Stimulated activated CD4-positive, alpha-beta T cell treated with anti-CD3 and anti-CD28 coated beads, Interleukin-1b, Interleukin-23, amount 100 ng/mL, for 1 hour (primary cell): ENCODE results near the gene CBARP.

ENCODE experiments used
- DNase-seq, 2 donors: peaks; one replicate each; pipeline ENCODE4 v3.0.0-alpha.2; 2020; ENCODE audit warnings: low read depth in 2 of 2

Gene CBARP

DNA sequence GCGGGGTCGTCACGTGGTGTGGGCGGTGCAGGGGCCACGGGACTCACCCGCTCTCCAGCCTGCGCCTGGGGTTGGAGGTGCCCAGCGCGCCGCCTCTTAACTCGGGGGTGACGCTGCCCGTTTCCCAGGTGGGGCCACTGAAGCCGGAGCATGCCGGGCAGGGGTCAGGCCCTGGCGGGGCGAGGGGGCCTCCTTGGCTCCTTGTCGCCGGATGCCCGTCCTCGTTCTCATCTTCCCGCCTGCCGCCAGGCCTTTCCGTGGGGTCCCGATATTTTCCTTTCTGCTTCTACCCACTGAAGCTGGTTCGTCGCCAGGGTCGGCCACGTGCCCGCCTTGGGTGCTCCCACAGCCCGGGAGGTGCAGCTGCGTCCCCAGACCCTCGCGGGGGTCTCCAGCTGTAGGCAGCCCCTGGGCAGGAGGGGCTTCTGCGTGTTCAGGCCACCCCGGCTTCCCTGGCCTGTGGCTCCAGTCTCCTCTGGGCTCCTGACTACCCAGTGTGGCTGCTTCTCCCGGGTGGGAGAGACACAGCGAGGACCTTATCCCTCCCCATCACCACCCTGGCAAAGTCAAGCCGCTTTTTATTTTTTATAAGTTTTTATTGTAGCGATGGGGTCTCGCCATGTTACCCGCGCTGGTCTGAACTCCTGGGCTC is 38.3 kb upstream of the CBARP start:
- no peak for DNase-seq

DNA sequence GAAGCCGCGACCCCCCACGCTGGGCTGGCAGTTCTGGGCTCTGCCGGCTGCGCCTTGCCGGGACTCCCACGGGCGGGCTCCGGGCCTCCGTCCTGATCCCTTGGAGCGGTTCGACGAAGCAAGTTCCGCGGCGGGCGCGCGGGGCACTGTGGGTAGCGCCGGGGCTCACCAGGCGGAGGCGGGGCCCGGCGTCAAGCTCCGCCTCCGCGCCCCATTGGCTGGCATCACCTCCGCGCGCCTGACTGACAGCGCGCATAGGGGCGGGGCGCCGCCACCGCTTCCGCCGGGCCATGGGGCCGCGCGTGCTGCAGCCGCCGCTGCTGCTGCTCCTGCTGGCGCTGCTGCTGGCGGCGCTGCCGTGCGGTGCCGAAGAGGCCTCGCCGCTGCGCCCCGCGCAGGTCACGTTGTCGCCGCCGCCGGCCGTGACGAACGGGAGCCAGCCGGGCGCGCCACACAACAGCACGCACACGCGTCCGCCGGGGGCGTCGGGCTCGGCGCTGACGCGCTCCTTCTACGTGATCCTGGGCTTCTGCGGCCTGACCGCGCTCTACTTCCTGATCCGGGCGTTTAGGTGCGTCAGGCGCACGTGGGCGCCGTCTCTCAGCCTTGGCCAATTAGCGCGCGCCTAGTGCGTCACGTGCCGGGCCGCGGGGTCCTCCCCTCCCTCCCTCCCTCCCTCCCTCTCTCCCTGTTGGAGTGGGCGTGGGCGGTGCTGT is 37.6 kb upstream of the CBARP start, which contains the start of gene FAM174C:
FAM174C (plus strand) TSS at position 271 of the 716 bp plus-strand sequence; CDS start at position 291, 20 bp downstream.
- DNase-seq: peak; percentile 87

DNA sequence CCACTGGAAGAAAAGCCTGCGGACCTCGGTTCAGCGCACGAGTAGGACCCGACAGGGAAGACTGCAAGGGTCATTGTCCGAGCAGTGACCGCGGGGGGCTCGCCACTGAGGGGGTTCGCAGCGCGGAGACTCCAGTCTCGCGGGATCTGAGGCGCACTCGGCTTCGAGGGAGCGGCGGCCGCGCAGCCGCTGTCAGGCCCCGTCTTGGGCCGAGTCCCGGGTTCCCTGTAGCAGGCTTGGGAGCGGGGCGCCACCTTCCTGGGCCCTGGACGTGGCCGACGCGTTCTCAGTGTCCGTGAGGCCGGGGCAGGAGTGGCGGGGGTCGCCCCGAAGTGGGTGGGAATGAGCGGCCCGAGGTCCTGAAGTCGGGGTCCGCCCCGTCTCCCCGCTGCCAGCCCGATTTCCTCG is 37.1 kb upstream of the CBARP start:
- DNase-seq: no peak

DNA sequence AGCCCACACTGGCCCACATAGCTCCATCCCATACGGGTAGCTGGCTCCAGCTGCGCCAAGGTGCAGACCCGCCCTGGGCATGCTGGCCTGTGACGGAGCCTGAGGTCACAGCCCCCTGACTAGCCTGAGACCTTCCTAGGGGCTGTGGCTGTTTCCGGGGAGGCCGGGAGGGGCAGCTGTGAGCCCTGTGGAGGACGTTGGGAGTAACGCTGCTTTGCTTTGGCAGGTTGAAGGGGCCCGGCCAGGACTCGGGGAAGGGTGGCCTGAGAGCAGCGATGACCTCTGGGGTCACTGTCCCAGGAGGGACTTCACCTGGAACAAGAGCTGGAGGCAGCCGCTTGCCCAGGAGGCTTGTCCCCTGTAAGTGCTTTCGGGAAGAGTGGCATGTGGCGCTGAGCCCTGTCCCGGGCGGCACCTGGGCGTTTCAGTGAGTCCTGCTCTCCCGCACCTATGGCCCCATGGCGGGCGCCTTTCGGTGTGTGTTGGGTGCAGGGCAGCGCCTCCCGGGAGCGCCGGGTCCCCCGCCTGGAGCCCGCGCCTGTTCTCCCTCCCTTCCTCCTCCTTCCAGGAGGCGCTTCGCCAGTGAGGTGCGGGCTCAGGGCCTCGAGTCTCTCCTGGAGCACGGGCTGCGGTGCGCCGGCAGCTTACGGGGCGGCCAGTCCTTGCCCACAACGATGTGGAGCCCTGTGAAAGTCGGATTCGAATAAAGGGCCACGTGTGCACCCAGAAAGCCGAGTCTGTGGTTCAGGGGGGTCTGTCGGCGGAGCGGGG is 36.5 kb upstream of the CBARP start:
- DNase-seq: no peak

DNA sequence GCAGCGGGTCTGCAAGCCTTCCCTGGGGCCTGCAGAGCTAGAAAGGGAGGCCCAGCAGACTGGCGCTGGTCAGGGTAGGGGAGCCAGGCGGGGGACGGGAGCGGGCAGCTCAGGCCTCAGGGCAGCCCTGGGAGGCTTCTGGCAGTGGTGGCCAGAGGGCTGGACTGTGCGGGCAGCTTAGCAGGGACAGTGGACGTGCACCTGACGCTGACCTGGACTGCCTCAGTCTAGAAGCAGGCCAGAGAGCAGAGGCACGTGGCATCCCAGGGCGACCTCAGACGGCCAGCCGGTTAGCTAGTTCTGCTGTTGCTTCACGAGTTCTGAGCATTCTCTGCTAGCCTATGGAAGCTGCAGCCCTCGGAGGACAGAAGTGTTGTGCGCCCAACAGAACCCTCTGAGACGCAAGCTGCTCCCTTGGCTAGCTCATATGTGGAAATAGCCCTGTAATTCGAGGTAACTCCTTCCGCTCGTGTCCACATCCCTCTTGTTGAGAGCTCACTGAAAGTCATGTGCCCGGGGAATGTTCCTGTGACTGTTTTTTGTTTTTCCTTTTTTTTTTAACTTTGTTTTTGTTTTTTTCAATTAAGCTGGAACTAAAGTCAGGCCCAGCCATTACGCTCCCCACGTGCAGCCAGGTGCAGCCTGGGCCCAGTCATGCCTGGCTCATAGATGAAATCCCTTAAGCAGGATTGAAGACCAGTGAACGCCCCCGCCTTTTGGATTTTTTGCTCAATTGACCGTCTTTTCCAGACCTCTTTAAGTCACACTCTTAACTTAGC is 35.6 kb upstream of the CBARP start:
- no peak for DNase-seq

DNA sequence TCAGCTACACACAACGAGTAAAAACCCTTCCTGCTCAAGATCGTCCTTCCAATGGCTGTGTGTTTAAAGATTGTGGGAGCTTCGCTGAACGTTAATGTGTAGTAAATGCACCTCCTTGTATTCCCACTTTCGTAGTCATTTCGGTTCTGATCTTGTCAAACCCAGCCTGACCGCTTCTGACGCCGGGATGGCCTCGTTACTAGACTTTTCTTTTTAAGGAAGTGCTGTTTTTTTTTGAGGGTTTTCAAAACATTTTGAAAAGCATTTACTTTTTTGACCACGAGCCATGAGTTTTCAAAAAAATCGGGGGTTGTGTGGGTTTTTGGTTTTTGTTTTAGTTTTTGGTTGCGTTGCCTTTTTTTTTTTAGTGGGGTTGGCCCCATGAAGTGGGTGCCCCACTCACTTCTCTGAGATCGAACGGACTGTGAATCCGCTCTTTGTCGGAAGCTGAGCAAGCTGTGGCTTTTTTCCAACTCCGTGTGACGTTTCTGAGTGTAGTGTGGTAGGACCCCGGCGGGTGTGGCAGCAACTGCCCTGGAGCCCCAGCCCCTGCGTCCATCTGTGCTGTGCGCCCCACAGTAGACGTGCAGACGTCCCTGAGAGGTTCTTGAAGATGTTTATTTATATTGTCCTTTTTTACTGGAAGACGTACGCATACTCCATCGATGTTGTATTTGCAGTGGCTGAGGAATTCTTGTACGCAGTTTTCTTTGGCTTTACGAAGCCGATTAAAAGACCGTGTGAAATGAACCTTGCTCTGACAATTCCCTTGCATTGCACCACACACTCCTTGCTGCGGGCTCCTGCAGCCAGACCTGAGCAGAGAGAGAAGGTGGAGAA is 34.8 kb upstream of the CBARP start:
- no peak for DNase-seq

DNA sequence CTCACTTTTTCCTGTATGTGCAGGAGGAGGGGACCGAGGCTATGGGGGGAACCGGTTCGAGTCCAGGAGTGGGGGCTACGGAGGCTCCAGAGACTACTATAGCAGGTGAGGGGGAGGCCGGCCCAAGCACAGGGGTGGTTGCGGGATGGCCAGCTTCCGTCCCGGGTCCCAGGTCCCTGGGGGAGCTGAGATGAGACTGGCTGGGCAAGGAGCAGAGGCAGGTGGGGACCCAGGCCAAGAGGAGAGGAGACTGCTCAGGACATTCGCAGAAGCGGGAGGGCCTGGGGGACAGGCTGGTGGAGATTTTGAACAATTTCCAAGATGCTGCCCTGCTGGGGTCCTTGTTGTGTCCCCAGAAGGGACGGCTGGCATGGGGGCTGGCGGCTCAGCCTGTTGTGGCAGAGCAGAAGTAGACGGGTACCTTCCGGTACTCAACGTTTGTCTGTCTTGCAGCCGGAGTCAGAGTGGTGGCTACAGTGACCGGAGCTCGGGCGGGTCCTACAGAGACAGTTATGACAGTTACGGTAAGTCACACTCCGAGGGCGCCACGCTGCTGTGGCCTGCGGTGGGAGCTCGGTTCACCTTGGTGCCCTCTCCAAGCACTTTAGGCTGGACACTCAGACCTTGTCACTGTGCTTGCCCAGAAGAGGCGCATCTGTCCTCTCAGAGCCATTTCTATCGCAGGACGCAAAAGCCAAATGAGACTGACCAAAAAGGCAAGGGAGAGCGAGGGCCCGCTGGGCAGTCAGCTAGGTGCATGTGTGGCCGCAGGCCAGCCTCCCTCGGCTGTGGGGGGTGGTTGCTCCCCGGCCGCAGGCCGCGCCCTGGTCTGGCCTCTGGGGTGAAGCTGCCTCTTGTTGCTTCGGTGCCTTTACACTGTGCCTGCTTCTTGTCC is 34.0 kb upstream of the CBARP start:
- DNase-seq: no peak

DNA sequence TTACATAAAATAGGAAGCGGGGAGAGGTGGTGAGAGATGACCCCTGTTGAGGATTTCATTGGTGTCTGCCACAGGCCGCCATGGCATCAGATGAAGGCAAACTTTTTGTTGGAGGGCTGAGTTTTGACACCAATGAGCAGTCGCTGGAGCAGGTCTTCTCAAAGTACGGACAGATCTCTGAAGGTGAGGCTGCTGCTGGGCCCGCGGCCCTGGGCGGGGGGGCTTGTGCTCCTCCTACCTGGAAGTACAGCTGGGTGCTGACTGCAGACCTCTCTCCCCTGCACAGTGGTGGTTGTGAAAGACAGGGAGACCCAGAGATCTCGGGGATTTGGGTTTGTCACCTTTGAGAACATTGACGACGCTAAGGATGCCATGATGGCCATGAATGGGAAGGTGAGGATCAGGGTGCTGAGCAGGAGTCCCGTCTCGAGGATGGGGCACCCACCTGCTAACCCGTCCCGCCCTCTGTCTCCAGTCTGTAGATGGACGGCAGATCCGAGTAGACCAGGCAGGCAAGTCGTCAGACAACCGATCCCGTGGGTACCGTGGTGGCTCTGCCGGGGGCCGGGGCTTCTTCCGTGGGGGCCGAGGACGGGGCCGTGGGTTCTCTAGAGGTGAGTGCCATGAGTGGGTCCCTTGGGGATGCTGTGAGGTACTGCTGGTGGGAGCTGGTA is 33.2 kb upstream of the CBARP start:
- no peak for DNase-seq

DNA sequence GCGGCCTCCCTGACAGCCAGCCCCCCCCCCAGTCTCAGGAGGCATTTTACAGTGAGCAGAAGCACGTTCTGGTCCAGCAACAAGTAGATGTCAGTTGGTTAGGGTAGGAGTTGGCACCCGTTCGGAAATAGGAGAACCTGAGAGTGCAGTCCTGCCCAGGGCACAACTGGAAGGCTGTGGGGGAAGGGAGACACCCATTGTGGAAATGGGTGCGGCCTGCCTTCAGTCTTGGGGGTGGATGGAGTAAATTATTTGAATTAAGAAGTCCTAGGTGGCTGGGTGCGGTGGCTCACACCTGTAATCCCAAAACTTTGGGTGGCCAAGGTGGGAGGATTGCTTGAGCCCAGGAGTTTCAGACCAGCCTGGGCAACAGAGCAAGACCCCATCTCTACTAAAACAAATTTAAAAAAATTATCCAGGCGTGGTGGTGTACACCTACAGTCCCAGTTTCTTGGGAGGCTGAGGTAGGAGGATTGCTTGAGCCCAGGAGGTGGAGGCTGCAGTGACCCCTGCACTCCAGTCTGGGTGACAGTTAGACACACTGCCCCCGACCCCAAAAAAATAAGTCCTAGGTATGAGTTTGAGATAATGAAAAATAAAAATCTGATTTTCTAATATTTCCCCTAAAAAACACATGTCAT is 32.5 kb upstream of the CBARP start:
- DNase-seq: no peak

DNA sequence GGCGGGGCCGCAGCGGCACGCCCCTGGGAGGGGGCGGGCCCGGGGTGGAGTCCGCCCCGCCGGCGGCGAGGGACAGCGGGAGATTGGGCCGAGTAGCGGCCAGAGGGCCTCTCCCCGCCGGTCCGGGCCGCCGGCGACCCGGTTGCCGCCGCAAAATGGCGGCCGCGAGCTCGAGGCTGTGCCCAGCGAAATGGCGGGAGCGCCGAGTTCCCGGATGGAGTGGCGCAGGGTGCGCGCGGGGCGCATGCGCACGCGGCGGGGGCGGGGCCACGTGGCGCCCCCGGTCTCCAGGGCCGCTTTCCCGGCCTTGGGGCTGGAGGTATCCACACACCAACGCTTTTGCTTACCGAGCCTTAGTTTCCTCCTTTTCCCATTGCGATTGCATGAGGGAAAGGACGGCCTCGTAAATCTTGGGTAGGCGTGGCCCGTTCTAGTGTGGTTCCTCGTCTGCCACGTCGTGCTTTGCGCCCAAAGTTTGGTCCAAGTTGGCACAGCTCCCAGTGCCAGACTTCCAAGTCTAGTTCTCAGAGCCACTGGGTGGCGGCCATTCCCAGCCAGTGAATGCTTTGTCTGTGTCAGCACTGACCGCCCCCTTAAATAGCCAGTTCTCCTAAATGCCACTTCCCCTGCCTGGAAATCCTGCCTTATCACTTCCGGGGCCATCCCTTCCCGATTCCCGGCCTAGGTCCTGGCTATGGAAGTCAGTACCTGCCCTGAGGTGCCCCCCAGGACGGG is 31.8 kb upstream of the CBARP start:
- DNase-seq: peak in 1 of 2 donors; percentile 73

DNA sequence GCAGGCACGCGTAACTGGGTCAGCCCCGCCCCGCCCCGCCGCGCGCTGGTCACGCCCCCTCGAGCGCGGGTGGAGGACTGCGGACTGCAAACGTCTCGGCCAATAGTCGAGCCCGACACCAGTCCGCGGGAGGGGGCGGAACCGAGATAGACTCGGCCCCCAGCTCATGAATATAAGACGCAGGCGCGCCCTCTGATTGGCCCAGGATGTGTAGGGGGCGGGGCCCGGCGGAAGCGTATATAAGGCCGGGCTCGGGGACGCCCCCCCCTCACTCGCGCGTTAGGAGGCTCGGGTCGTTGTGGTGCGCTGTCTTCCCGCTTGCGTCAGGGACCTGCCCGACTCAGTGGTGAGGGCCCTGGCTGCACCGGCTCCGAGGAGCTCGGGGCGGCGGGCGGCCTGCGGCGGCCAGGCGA is 31.3 kb upstream of the CBARP start, which contains the start of gene CIRBP:
CIRBP (plus strand) TSS at position 268 of the 413 bp plus-strand sequence. CDS start 1,602 bp downstream, outside the sequence.
- DNase-seq: peak; percentile 99 to 100

DNA sequence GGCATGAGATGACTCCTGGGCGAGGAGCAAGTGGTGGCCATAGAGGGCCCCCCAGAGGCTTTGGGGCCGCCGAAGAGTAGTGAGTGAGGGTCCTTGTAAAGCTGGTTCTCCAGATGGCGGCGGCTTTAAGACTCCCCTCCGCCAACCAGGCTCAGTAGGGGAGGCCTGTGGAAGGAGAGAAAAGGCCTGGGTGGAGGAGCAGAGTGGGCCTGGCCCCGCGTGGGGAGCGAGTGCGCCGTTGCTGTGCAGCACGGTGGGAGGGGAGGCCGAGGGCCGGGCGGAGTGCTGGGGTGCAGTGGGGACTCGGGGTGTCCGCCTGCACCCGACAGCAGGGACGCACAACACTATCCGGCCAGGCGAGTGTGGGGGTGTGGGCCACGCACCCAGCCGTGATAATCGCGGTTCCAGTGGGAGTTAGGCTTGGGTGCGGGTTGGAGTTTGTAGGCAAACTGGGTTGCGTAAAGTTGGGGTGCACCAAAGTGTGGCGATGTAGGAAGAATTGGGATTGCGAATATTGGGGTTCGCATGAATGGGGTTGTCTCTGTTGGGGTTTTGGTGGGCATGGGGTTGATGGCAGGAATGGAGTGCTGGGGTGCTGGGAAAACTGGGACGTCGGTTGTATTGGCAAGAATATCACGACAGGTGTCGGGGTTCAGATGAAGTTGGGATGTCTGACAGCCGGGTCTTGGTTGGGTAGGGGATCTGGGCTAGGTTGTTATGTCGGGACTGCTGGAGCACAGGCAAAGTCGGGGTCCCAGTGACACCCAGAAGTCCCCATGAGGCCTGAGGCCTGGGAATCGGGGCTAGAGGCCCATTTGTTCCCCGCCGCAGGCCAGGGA is 30.6 kb upstream of the CBARP start:
- DNase-seq: no peak

DNA sequence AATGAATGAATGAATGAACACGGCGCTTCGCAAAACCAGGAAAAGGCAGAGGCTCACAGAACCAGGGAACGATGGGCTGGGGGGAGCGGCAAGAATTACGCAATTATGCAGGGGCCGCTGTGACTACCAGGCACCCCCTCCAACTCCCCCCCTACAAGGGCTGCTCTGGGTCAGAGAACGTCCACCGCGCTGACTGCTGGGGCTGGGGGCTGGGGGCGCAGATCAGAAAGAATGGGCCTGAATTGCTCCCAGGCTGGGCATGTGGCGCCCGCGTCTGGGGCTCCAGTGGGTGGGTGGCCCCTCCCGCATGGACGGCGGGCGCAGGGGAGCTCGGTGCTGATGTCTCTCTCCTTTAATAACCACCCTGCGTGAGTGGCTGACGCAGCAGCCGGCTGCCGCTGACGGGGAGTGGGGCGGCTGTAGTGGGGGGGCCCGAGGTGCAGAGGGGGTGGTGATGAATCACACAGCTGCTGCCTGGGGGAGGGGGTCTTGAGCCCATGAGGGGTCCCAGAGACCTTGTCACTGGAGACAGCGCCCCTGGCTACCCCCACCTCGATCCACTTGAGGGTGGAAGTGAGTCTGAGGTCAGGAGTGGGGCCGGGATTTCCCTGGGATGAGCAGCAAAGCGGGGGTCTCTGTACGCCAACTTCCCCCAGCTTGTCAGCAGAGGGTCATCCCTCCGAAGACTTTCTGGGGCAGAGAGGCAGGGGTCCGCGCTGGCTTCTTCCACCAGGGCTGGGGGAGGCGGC is 29.8 kb upstream of the CBARP start:
- no peak for DNase-seq

DNA sequence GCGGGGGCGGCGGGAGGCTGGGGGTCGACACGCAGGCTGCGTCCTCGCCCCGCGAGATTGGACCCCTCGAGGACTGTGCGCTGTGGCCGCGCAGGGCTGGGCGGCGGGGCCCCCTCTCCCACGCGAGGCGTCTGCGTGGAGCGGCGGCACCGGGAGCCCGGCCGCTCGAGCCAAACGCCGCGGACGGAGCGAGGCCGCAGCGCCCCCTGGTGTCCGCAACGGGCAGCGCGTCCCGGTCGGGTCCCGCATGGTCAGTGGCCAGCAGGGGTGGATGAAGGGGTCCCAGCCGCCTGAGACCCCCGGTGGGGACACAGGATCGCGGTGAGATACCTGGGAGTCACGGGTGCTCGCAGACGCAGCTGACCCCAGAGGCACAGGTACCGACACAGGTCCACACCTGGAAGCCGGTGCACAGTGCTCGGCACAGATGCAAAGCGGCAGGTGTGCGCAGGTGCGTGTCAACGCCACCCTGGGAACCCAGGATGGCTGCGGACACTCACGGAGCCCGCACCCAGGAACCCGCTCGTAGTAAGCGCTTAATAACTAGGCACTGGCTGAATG is 29.2 kb upstream of the CBARP start:
- DNase-seq: no peak

DNA sequence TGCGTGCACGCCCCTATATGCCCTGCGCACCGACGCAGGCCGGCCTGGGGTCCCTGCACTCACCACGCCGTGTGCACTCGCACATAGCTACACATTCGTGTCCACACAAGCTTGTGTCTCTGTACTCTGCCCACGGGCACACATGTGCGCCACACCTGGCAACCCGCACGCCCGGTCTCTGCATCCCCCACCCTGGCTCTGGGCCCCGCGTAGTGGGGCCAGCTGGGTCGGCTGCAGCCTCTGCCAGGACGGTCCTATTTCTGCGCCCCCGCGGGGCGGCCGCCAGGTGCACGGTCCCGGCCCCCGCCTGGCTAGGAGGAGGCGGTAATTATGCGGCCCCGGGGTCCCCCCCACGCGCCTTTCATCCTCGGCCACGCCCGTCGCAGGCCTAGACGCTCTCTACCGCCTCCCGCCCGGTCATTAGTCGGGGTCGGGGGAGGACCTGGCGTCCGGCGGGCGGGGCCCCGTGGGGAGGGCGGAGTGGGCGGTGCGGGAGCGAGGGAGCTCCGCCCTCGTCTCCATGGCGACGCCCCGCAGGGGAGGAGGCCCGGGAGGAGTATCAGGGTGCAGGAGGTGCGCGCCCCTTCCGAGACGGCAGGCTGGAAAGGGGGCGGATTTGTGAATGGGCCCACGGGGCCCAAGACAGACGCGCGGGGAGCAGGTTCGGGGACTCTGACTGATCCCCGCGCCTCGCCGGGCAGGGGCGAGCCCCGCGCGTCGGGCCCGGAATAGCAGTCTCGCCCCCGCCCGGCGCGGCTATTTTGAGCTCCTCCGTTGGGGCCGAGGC is 28.5 kb upstream of the CBARP start:
- no peak for DNase-seq
